GM12878 (cell line): Measurements from ENCODE around the gene LRRC74B.

Experiments
- EP300 ChIP-seq, 2 experiments: fragments of 150-350 bp in 1 of 2; IDR thresholded peaks; 2 replicates each; pipeline ENCODE4 v1.6.1; 2011 to 2012; ENCODE audit warnings: low read depth in 2 of 2, low read length in 2 of 2, borderline replicate concordance in 1 of 2, improper control_type of control experiment in 1 of 2, inconsistent platforms in 1 of 2; ENCODE audit not compliant: control insufficient read depth in 1 of 2
- POLR2AphosphoS5 ChIP-seq: IDR thresholded peaks from 2 replicates; pipeline ENCODE4 v1.6.1; 2011; ENCODE audit warnings: mild to moderate bottlenecking, low read length, inconsistent platforms
- TF ChIP-seq, protein P1 (sequence below), 3 experiments: IDR thresholded peaks in 2 of 3; conservative IDR thresholded peaks in 1 of 3; 2 replicates each; pipeline ENCODE4 v1.5.1; 2011; ENCODE audit warnings: low read depth in 3 of 3, low read length in 3 of 3, mild to moderate bottlenecking in 3 of 3, control low read depth in 2 of 3, moderate library complexity in 2 of 3, inconsistent platforms in 1 of 3, mixed read lengths in 1 of 3; ENCODE audit not compliant: control insufficient read depth in 2 of 3, insufficient read depth in 1 of 3; ENCODE audit errors: extremely low read depth in 1 of 3

DNA sequence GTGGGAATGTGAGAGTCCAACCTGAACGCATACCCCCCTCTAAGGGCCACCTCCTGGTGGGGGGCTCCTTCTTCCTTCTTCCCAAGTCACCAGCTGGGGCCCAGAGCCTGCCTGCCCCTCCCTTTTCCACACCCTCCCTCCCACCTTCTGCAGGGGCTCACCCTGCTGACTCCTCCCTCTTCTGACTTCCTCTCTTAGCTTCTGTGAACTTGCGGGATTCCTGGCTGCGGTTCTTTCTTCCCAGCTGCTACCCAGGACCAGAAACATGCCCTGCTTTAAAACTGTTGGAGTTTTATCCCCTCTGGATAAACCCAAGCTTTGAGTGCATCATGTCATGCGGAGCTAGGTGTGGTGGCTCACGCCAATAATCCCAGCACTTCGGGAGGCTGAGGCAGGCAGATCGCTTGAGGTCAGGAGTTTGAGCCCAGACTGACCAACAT is 10.2 kb downstream of the LRRC74B start:
- TF ChIP-seq, protein P1, sequence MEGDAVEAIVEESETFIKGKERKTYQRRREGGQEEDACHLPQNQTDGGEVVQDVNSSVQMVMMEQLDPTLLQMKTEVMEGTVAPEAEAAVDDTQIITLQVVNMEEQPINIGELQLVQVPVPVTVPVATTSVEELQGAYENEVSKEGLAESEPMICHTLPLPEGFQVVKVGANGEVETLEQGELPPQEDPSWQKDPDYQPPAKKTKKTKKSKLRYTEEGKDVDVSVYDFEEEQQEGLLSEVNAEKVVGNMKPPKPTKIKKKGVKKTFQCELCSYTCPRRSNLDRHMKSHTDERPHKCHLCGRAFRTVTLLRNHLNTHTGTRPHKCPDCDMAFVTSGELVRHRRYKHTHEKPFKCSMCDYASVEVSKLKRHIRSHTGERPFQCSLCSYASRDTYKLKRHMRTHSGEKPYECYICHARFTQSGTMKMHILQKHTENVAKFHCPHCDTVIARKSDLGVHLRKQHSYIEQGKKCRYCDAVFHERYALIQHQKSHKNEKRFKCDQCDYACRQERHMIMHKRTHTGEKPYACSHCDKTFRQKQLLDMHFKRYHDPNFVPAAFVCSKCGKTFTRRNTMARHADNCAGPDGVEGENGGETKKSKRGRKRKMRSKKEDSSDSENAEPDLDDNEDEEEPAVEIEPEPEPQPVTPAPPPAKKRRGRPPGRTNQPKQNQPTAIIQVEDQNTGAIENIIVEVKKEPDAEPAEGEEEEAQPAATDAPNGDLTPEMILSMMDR (IDR thresholded peaks at IDR 0.05 in 2 of 3, conservative IDR thresholded peaks at IDR 0.05 in 1 of 3; ENCODE audit: control insufficient read depth in 2 of 3, extremely low read depth in 1 of 3, insufficient read depth in 1 of 3, low read depth in 3 of 3, low read length in 3 of 3), result no peak
- no peak for TF ChIP-seq EP300 (IDR thresholded peaks at IDR 0.05; ENCODE audit: borderline replicate concordance in 1 of 2, control insufficient read depth in 1 of 2, low read depth in 2 of 2, low read length in 2 of 2)
- TF ChIP-seq POLR2AphosphoS5, result no peak
